NOMO-1 treated with dmso at 0.1 percent for 144 hours (cell line): ENCODE results near the gene TAS2R41.

Source experiments
- DNase-seq: peaks from one replicate; lab custom pipeline; 2025; ENCODE audit not compliant: unreplicated experiment; lab: John Stamatoyannopoulos, UW

Gene TAS2R41, protein sequence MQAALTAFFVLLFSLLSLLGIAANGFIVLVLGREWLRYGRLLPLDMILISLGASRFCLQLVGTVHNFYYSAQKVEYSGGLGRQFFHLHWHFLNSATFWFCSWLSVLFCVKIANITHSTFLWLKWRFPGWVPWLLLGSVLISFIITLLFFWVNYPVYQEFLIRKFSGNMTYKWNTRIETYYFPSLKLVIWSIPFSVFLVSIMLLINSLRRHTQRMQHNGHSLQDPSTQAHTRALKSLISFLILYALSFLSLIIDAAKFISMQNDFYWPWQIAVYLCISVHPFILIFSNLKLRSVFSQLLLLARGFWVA

DNA sequence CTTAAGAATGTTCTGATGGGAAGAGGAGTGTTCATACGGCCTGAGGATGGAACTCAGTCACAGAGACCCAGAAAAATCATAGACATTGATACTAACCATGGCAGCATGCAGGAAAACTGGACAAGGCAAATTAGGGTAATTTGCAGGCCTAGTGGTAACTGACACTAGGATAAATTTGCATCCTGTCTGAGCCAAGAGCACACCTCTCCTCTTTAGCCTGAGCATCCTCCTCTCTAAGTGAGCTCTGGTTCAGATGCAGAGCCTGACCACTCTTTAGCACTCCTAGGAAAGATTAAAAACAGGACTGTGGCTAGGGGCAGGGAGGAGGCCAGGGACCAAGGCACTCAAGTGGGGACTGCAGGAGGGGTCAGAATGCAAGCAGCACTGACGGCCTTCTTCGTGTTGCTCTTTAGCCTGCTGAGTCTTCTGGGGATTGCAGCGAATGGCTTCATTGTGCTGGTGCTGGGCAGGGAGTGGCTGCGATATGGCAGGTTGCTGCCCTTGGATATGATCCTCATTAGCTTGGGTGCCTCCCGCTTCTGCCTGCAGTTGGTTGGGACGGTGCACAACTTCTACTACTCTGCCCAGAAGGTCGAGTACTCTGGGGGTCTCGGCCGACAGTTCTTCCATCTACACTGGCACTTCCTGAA lies at the start of gene TAS2R41:
TSS of gene TAS2R41 (plus strand) at position 373 of the 650 bp plus-strand sequence. CDS start at position 373, 0 bp downstream.
- DNase-seq: no peak

DNA sequence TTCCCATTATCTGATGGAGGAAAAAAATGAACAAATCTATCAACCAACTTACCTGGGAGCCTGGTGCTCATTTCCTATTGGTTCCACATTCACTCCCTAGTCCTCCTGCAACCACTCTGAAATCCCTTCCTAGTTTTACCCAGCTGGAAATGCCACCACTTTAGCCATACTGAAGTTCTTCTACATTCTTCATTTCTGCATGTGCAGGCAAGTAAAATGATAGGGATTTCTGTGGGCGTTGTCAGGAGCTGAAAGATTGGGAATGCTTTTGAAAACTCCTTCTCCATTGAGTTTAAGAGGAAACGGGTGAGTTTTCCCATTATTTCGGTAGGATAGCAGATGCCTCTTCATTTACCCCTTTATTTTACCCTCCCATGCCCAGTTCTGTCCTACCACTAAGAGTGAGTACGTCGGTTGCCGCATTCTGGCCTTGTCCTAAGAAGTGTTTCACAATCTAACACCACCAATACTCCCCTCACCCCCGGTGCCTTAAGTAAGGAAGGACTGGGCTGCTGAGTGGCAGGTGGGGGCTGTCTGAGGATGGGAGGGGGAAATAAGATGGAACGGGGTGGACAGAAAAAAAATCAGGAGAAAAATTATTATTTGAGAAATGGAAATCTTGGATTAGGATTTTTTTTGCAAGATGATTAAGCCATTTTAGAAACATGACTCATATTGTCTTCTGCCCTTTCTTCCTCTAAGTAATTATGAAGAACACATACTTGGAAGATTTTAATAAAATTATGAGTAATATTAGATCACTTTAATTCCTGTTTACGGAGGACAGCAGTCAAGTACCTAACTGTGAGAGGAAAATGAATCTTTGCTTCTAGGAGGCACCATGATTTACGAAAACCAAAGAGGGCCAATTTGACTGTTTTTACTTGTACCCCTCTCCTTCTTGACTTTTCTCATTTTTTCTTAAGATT lies 47.6 kb upstream of the TAS2R41 start:
- DNase-seq: no peak

DNA sequence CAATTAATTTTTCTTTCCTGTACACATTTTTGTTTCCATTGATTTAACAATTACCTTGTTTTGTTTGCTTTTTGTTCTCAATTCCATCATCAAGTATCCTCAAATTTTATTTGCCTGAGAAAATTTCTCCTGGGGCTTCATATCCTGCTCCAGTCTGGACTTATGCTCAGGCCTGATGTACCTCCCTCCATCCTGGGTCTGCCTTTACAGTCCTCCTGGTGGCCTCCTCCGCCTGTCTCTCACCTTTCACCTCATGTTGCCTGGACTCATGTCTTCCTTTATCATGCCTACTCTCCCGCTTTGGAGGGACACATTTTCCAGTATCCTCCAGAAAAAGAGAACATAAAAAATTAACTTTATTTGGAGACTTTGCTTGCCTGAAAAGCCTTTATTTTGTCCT lies 46.6 kb upstream of the TAS2R41 start:
- no peak for DNase-seq

DNA sequence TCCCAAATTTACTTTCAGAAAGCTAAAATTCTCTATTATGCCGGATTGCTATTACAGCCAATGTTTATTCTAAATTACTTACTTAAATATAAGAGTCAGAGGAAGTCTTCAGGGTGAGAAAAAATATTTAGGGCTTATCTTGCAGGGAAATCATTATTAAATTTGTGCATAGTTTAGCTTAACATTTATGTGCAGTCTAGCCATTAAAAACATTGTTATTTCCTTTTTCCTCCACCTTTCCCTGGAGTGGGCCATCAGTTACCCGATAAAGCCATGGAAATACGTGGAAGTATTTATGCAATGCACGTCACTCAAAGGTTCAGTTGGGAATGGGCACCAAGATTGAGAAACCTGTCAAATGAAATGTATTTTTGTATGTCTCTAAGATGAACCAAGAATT lies 43.9 kb upstream of the TAS2R41 start:
- DNase-seq: no peak

- DNase-seq: no peak
These were observed 43.0 kb upstream of the TAS2R41 start for GRCh38 chr7:143434660-143435059.

- no peak for DNase-seq
These were observed 42.4 kb upstream of the TAS2R41 start for GRCh38 chr7:143435266-143435665.

GRCh38 chr7:143436325-143436946 lies 41.2 kb upstream of the TAS2R41 start:
- no peak for DNase-seq

GRCh38 chr7:143437578-143437977 lies 40.1 kb upstream of the TAS2R41 start:
- DNase-seq: no peak

DNA sequence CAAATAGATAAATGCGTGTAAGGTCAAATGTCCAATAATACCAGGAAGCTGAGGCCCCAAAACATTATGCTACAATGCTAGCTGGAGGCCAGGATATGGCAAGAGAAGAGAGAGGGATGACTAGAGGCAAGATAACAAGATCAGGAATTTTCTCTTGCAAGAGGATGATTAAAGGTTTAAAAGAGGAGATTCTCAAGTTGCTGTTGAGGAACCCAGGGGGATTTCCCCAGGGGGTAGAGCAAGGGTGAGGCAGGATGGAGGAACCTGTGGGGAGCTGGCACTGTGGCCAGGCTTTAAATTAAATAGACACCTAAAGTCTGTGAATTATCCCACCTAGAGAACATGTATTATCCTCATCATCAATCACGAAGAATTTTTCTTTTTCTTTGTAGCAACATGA lies 37.8 kb upstream of the TAS2R41 start:
- no peak for DNase-seq

GRCh38 chr7:143443153-143443552 lies 34.5 kb upstream of the TAS2R41 start, which contains the start of gene TAS2R60:
TSS of gene TAS2R60 (plus strand) at chr7:143443453. CDS start at chr7:143443453, 0 bp downstream.
- no peak for DNase-seq

DNA sequence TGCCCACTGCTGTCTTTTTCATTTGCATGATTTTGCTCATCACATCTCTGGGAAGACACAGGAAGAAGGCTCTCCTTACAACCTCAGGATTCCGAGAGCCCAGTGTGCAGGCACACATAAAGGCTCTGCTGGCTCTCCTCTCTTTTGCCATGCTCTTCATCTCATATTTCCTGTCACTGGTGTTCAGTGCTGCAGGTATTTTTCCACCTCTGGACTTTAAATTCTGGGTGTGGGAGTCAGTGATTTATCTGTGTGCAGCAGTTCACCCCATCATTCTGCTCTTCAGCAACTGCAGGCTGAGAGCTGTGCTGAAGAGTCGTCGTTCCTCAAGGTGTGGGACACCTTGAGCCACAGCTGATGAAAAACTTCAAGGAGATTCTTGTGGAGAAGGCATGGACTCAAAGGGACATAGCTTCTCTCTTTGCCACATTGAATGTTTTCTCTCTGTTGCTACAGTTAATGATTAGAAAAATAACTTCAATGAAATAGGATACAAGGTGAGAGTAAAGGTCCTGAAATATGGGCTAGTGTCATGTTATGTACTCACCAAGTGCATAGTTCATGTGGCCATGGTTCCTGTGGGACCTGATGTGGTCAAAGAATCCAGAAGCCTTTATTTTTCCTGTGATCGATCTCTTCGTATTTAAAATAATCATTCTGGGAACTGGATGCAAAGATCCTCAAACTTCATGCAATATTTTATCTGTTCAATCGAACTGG lies 33.5 kb upstream of the TAS2R41 start:
- DNase-seq: no peak

GRCh38 chr7:143444785-143445184 lies 32.9 kb upstream of the TAS2R41 start:
- DNase-seq: no peak

- no peak for DNase-seq
These were observed 30.2 kb upstream of the TAS2R41 start for GRCh38 chr7:143447466-143447865.

DNA sequence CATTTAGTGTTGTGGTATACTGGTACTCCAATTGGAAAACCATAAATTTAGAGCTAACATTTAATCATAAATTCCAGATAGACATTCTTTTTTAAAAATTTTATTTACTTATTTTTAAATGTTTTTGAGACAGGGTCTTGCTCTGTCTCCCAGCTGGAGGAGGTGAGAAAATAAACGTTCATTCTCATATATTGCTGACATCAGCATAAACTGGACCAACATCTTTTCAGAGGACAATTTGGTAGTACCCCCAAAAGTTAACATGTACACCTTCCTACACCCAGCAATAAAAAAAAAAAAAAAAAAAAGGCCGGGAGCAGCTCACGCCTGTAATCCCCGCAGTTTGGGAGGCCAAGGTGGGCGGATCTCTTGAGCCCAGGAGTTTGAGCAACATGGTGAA lies 29.2 kb upstream of the TAS2R41 start:
- DNase-seq: no peak

GRCh38 chr7:143449793-143450192 lies 27.9 kb upstream of the TAS2R41 start:
- no peak for DNase-seq

GRCh38 chr7:143451122-143451521 lies 26.6 kb upstream of the TAS2R41 start:
- DNase-seq: no peak

DNA sequence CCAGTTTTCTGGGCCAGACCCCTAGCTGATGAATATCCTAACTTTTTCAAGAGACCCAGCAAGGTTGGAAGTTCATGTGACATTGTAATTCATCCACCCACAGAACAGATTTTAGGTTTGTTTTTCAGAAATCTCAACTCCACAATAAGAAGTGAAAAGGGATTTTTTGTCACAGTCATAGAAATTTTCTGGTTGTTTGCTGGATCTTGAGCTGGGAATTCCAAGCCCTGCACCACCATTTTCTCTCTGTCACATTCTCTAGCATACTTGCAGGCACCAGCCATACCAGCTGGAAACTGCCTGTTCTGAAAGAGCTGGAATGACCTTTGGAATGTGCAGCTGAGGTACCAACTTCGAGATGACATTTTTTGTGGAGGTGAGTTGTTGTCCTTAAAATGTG lies 25.9 kb upstream of the TAS2R41 start:
- no peak for DNase-seq

DNA sequence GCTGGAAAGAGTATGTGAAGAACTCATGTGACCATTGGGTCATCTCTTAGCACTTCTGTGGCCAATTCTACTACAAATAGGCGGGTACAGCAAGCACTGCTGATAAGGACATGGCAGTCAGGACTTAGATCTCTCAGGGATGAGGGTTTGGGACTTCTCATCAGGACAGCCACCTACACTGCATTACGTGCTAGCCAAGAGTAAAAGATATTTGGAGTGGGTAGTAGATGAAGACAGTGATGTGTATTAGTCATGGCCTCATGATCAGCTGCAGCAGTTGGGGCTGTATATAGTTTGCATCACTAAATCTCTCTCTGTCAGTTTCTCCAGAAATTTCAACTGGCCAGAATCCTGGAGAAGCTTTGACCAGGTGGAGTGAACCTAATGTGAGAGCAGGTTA lies 25.2 kb upstream of the TAS2R41 start:
- no peak for DNase-seq

GRCh38 chr7:143454091-143454680 lies 23.5 kb upstream of the TAS2R41 start:
- DNase-seq: no peak

GRCh38 chr7:143455491-143455890 lies 22.2 kb upstream of the TAS2R41 start:
- no peak for DNase-seq
